ENCODE results near the gene CNPY1. TPM values are rescaled to one million over a fixed set of nuclear protein-coding genes. Genes with fewer than 3 reads are reported as not detected.

The CNPY1 gene
- total and polyA plus RNA-seq, 2 donors (not counting 1 experiment from before 2014, with no cell fraction given): not detected

GRCh38 chr7:155584763-155585531 is 38.6 kb upstream of the CNPY1 start:
- H3K27me3 ChIP-seq (ENCODE audit: control insufficient read depth, insufficient read depth, low read length): no peaks in the 10 kb centered on the region
- no peaks in the 10 kb centered on the region for H4K20me1 ChIP-seq (ENCODE audit: control insufficient read depth, extremely low read depth, insufficient read depth, low read length)
- H3K4me1 ChIP-seq (ENCODE audit: control insufficient read depth, extremely low read depth, insufficient read depth, low read length): no peaks in the 10 kb centered on the region
- no peak overlapping the region for H2AFZ ChIP-seq (ENCODE audit: low read length)
- no peaks in the 10 kb centered on the region for H3K9me3 ChIP-seq (ENCODE audit: control insufficient read depth, insufficient read depth, low read depth, low read length)
- no peaks in the 10 kb centered on the region for H3K36me3 ChIP-seq (ENCODE audit: control insufficient read depth, insufficient read depth, low read length)
- H3K4me2 ChIP-seq (ENCODE audit: extremely low read depth, insufficient read depth, low read length): no peak overlapping the region
- TF ChIP-seq CTCF (conservative IDR thresholded peaks at IDR 0.05 in 1 of 2, IDR thresholded peaks at IDR 0.05 in 1 of 2; ENCODE audit: low read depth in 1 of 2, low read length in 2 of 2) (no peak), EZH2 (IDR thresholded peaks at IDR 0.05; ENCODE audit: low read length, missing control alignments) (no peak)
- H3K9ac ChIP-seq (ENCODE audit: insufficient read depth, low read length): no peak overlapping the region
- H3K79me2 ChIP-seq (ENCODE audit: control insufficient read depth, insufficient read depth, low read length): no peaks in the 10 kb centered on the region
- DNase-seq (ENCODE audit: low read depth in 2 of 2): peak in 1 of 2 donors; percentile 26
- no peak overlapping the region for H3K27ac ChIP-seq (ENCODE audit: insufficient read depth, low read length)
- H3K4me3 ChIP-seq (replicated peaks in 1 of 4; ENCODE audit: control extremely low read depth in 1 of 4, insufficient read depth in 1 of 4, low read depth in 3 of 4, low read length in 4 of 4): no peak overlapping the region

- H3K4me2 ChIP-seq (ENCODE audit: extremely low read depth, insufficient read depth, low read length): no peak overlapping the region
Observed at GRCh38 chr7:155584261-155584660, 37.9 kb upstream of the CNPY1 start.

GRCh38 chr7:155583636-155584035 is 37.3 kb upstream of the CNPY1 start:
- H3K4me3 ChIP-seq (replicated peaks in 1 of 4; ENCODE audit: control extremely low read depth in 1 of 4, insufficient read depth in 1 of 4, low read depth in 3 of 4, low read length in 4 of 4): no peak overlapping the region
- no peaks in the 10 kb centered on the region for H3K36me3 ChIP-seq (ENCODE audit: control insufficient read depth, insufficient read depth, low read length)

More at GRCh38 chr7:155584261-155584660, 37.9 kb upstream of the CNPY1 start:
- Histone ChIP-seq H3K4me3 (replicated peaks in 1 of 4; ENCODE audit: control extremely low read depth in 1 of 4, insufficient read depth in 1 of 4, low read depth in 3 of 4, low read length in 4 of 4) (no peak overlapping the region), H3K9ac (ENCODE audit: insufficient read depth, low read length) (no peak overlapping the region), H4K20me1 (ENCODE audit: control insufficient read depth, extremely low read depth, insufficient read depth, low read length) (no peaks in the 10 kb centered on the region), H3K27me3 (ENCODE audit: control insufficient read depth, insufficient read depth, low read length) (no peaks in the 10 kb centered on the region), H3K9me3 (ENCODE audit: control insufficient read depth, insufficient read depth, low read depth, low read length) (no peaks in the 10 kb centered on the region), H3K27ac (ENCODE audit: insufficient read depth, low read length) (no peak overlapping the region), H2AFZ (ENCODE audit: low read length) (no peak overlapping the region), H3K4me1 (ENCODE audit: control insufficient read depth, extremely low read depth, insufficient read depth, low read length) (no peaks in the 10 kb centered on the region), H3K36me3 (ENCODE audit: control insufficient read depth, insufficient read depth, low read length) (no peaks in the 10 kb centered on the region), H3K79me2 (ENCODE audit: control insufficient read depth, insufficient read depth, low read length) (no peaks in the 10 kb centered on the region)
- TF ChIP-seq EZH2 (IDR thresholded peaks at IDR 0.05; ENCODE audit: low read length, missing control alignments): no peak
- no peak for TF ChIP-seq CTCF (conservative IDR thresholded peaks at IDR 0.05 in 1 of 2, IDR thresholded peaks at IDR 0.05 in 1 of 2; ENCODE audit: low read depth in 1 of 2, low read length in 2 of 2)
- DNase-seq (ENCODE audit: low read depth in 2 of 2): no peak

More at GRCh38 chr7:155583636-155584035, 37.3 kb upstream of the CNPY1 start:
- Histone ChIP-seq H3K27ac (ENCODE audit: insufficient read depth, low read length) (no peak overlapping the region), H2AFZ (ENCODE audit: low read length) (no peak overlapping the region), H3K9me3 (ENCODE audit: control insufficient read depth, insufficient read depth, low read depth, low read length) (no peaks in the 10 kb centered on the region), H3K79me2 (ENCODE audit: control insufficient read depth, insufficient read depth, low read length) (no peaks in the 10 kb centered on the region), H3K4me1 (ENCODE audit: control insufficient read depth, extremely low read depth, insufficient read depth, low read length) (no peaks in the 10 kb centered on the region), H3K4me2 (ENCODE audit: extremely low read depth, insufficient read depth, low read length) (no peak overlapping the region), H3K27me3 (ENCODE audit: control insufficient read depth, insufficient read depth, low read length) (no peaks in the 10 kb centered on the region), H4K20me1 (ENCODE audit: control insufficient read depth, extremely low read depth, insufficient read depth, low read length) (no peaks in the 10 kb centered on the region), H3K9ac (ENCODE audit: insufficient read depth, low read length) (no peak overlapping the region)
- TF ChIP-seq CTCF (conservative IDR thresholded peaks at IDR 0.05 in 1 of 2, IDR thresholded peaks at IDR 0.05 in 1 of 2; ENCODE audit: low read depth in 1 of 2, low read length in 2 of 2) (no peak), EZH2 (IDR thresholded peaks at IDR 0.05; ENCODE audit: low read length, missing control alignments) (no peak)
- no peak for DNase-seq (ENCODE audit: low read depth in 2 of 2)

All from fibroblast of lung (primary cell).